Adipocyte (in vitro differentiated cells): Measurements from ENCODE around the gene CASZ1.

Source experiments
- DNase-seq: peaks from one replicate; pipeline ENCODE4 v3.0.0-alpha.2; 2015; ENCODE audit warnings: low read depth
- H3K27me3 ChIP-seq: replicated peaks from 2 replicates; pipeline ENCODE4 v1.7.0; 2013; ENCODE audit warnings: mild to moderate bottlenecking, low read length, moderate library complexity; ENCODE audit not compliant: control insufficient read depth, insufficient read depth
- H3K36me3 ChIP-seq: 2 replicates; pipeline ENCODE4 v1.7.0; 2013; ENCODE audit warnings: low read length, mild to moderate bottlenecking, moderate library complexity; ENCODE audit not compliant: control insufficient read depth, insufficient read depth, severe bottlenecking
- H3K4me1 ChIP-seq: 2 replicates; pipeline ENCODE4 v1.7.0; 2013; ENCODE audit warnings: mild to moderate bottlenecking, low read length, moderate library complexity; ENCODE audit not compliant: control insufficient read depth, insufficient read depth
- H3K4me3 ChIP-seq: 2 replicates; pipeline ENCODE4 v1.7.0; 2013; ENCODE audit warnings: mild to moderate bottlenecking, low read length, moderate library complexity
- H3K9ac ChIP-seq: 2 replicates; pipeline ENCODE4 v1.7.0; 2013; ENCODE audit warnings: mild to moderate bottlenecking, low read length, moderate library complexity
- H3K9me3 ChIP-seq: 2 replicates; pipeline ENCODE4 v1.7.0; 2013; ENCODE audit warnings: mild to moderate bottlenecking, low read length, moderate library complexity; ENCODE audit not compliant: control insufficient read depth

CASZ1 gene

DNA sequence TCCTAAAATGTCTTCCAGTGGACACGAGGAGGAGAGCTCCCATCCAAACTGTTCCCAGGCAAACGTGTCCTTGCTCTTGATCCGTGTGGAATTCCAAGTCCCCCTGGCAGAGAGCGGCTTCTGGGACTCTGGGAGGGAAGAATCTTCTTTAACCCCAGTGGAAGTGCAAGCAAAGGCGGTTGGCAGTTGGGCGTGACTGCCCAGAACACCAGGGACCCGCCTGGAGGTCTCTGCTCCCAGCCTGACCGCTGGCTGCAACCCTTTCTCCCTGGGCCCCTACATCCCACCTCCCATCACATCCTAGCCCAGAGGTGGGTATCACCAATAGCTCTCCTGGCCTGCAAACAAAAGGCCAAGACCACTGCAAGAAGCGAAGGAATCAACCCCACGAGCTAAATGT is 17.8 kb downstream of the CASZ1 start:
- H3K27me3 ChIP-seq: peaks cover 79% of the 10 kb centered on the region
- no peaks in the 10 kb centered on the region for H3K36me3 ChIP-seq
- DNase-seq: no peak
- H3K4me1 ChIP-seq: no peaks in the 10 kb centered on the region
- H3K4me3 ChIP-seq: no peak overlapping the region
- H3K9me3 ChIP-seq: no peaks in the 10 kb centered on the region
- H3K9ac ChIP-seq: no peak overlapping the region

DNA sequence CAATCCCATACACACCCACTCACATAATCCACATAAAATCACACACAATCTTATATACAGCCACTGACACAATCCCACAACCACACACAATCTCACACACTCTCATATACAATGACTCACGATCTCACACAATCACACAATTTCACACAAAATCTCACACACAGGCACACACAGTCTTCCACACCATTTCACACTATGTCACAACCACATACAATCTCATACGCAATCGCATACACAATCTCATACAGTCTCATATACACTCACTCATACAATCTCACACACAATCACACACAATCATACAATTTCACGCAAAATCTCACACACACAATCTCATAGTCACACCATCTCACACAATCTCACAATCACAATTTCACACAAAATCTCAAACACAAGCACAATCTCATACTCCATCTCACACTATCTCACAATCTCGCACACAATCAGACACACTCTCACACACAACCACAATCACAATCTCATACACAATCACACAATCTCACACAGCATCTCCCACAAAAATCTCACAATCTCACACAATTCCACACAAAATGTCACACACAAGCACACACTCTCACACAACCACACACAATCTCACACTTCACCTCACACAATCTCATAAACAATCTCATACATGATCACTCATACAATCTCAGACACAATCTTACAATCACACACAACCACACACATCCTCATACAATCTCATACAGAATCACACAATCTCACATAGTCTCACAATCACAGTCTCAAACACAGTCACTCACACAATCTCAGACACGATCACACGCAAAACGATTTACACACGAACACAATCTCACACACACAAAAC is 18.5 kb downstream of the CASZ1 start:
- no peak overlapping the region for H3K9ac ChIP-seq
- no peaks in the 10 kb centered on the region for H3K4me1 ChIP-seq
- H3K27me3 ChIP-seq: peaks cover 75% of the 10 kb centered on the region
- DNase-seq: no peak
- H3K36me3 ChIP-seq: no peaks in the 10 kb centered on the region
- H3K9me3 ChIP-seq: no peaks in the 10 kb centered on the region
- H3K4me3 ChIP-seq: no peak overlapping the region

DNA sequence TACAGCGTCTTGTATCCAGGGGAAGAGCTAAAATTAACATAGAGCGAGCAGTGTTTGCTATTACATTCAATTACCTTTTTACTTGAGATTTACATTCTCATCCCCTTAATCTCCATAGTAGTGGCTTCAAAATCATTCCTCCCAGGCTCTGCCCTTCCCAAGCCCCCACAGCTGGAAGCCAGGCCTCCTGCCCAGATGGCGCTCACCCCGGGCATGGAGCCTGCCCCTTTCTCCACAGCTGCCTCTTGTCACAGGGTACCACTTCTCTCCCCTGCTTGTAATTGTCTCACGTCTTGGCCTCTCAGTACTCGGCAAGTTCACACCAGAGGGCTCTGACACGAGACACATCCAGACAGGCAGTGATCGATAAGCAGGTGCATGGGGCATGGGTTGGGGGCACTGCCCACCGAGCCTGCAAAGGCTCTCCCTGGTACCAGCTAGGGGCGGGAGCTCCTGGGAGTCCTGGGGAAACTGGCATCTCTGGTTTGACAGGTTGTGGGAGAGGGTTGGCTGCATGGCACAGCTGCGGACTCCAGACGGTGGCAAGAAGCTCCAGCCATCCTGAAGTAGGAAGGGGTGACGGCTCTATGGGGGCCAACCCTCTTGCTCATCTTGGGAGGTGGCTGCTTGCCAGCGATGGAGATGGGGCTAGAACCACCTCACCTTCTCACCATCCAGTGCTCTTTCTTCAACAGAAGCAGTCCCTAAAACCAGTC is 20.1 kb downstream of the CASZ1 start:
- no peaks in the 10 kb centered on the region for H3K9me3 ChIP-seq
- DNase-seq: no peak
- H3K27me3 ChIP-seq: peaks cover 78% of the 10 kb centered on the region
- no peak overlapping the region for H3K4me3 ChIP-seq
- no peaks in the 10 kb centered on the region for H3K4me1 ChIP-seq
- no peak overlapping the region for H3K9ac ChIP-seq
- no peaks in the 10 kb centered on the region for H3K36me3 ChIP-seq

DNA sequence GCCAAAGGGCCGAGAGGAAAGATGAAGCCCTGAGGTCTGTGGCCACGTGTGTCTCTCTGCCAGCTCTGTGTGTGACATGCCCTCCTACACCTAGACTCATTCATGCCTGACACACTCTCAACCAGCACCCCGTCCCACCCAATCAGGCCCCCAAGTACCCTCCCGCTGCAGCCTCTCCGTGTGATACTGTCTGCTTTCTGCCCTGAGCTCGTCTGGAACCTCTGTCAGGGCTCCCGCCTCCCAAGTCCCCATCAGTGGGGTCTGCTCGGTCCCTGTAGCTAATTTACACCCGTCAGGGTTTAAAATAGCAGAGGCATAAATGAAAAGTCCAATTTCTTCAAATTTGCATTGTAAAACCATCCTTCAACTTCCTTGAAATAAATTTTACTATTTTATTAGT is 20.7 kb downstream of the CASZ1 start:
- no peaks in the 10 kb centered on the region for H3K36me3 ChIP-seq
- H3K9me3 ChIP-seq: no peaks in the 10 kb centered on the region
- no peak overlapping the region for H3K9ac ChIP-seq
- peaks cover 76% of the 10 kb centered on the region for H3K27me3 ChIP-seq
- no peak for DNase-seq
- no peaks in the 10 kb centered on the region for H3K4me1 ChIP-seq
- H3K4me3 ChIP-seq: no peak overlapping the region

DNA sequence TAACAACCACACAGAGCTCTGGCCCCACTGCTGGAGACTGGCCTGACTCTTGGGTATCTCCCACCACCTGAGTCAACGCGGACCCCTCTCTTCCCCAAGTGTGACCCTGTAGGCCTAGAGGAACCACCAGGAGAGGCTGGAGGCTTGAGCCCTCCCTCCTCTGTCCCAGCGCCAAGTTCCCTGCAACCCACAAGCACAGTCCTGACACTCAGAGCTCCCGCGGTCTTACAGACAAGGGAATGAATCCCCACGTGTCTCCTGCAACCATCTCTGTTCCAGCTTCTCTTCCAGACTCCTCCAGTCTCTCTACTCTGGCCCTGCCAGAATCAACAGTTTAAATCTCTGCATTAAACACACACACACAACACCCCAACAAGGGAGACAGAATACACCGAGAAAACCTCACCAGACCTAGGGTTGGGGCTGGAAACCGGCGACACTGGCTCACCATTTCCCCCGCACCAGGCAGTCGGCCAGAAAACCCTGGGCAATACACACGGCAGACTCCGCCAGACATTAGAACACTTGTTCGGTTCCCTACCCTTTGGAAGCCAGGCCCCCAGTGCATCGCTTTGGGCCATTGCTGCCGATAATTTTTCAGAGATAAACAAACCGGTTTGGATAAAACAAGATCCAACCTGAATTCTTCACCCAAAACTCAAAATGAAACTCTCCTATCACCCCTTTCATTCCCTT is 21.7 kb downstream of the CASZ1 start:
- Histone ChIP-seq H3K27me3 (peaks cover 79% of the 10 kb centered on the region), H3K9ac (no peak overlapping the region), H3K4me1 (no peaks in the 10 kb centered on the region), H3K4me3 (no peak overlapping the region), H3K9me3 (no peaks in the 10 kb centered on the region), H3K36me3 (no peaks in the 10 kb centered on the region)
- DNase-seq: no peak

DNA sequence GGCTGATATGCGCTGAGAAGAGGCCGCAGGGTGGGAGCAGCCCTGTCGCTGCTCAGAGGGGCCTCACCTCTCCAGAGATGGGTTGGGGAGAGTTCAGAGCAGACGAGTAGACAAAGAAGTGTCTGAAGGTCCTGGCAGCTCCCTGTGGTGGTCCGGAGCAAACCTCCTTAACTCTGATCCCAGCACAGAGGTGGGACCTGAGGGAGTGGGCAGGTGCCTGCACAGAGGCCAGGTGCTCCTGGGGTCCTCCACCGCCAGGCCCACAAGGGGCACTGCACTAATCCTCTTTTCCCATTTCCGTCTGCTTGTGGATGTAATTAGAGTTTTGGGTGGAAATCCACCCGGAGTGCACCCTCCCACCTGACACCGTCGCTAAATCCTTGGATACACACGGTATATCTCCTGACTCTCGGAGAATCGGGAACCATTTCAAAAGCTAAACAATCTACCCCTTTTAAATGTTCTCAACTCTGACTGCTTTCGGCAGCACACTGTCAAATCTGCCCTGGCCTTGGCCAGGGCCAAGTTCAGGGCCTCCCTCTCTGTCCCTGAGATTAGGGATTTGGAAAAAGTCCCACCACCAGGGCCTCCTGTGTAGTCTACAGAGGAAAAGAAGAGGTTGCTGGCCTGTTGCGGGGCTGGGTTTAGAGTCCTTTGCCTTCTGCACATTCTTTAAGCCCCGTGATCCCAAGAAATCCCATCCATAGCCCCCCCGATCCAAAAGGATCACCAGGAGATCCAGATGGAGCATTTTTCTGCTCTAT is 22.4 kb downstream of the CASZ1 start:
- peaks cover 81% of the 10 kb centered on the region for H3K27me3 ChIP-seq
- no peak overlapping the region for H3K4me3 ChIP-seq
- DNase-seq: no peak
- no peaks in the 10 kb centered on the region for H3K36me3 ChIP-seq
- no peak overlapping the region for H3K9ac ChIP-seq
- H3K4me1 ChIP-seq: no peaks in the 10 kb centered on the region
- H3K9me3 ChIP-seq: no peaks in the 10 kb centered on the region

DNA sequence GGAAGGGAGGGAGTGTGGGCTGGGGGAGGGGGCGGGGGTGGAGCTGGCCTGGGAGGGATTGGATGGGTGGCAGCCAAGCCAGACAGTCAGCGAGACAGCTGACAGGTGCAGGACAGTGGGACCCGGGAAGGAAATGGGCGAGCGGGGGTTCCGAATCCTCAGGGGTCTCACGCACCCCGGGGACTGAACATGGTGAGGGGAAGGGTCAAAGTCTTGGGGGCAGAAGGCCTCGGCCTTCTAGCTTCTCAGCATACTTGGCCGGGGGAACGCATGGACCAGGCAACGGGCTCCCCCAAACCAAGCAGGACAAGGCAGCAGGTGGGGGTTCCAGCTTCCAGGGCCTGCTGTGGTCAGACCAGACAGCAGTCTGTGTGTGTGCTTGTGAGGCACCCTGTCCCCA is 23.1 kb downstream of the CASZ1 start:
- no peaks in the 10 kb centered on the region for H3K4me1 ChIP-seq
- H3K9ac ChIP-seq: no peak overlapping the region
- no peak for DNase-seq
- no peaks in the 10 kb centered on the region for H3K9me3 ChIP-seq
- H3K4me3 ChIP-seq: no peak overlapping the region
- H3K27me3 ChIP-seq: peaks cover 80% of the 10 kb centered on the region
- H3K36me3 ChIP-seq: no peaks in the 10 kb centered on the region

DNA sequence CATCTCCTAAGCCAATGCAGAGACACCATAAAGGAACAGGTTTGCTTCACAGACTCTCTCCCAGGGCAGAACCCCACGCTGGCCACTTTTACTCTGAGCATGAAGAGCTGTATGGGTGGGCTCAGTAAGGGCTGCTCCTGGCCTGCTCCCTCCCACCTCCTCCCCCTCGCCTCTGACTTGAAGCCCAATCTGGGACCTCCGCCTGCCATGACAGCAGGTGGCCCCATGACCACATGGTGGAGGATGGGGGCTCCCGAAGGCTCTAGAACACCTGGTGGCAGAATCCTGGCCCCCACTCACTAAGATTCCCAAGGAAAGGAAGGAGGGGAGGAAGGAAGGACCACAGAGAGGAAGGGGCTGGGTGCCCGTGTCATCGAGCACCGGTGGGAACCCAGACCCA is 23.7 kb downstream of the CASZ1 start:
- no peaks in the 10 kb centered on the region for H3K36me3 ChIP-seq
- no peaks in the 10 kb centered on the region for H3K9me3 ChIP-seq
- no peak for DNase-seq
- no peak overlapping the region for H3K9ac ChIP-seq
- peaks cover 75% of the 10 kb centered on the region for H3K27me3 ChIP-seq
- no peak overlapping the region for H3K4me3 ChIP-seq
- H3K4me1 ChIP-seq: no peaks in the 10 kb centered on the region

DNA sequence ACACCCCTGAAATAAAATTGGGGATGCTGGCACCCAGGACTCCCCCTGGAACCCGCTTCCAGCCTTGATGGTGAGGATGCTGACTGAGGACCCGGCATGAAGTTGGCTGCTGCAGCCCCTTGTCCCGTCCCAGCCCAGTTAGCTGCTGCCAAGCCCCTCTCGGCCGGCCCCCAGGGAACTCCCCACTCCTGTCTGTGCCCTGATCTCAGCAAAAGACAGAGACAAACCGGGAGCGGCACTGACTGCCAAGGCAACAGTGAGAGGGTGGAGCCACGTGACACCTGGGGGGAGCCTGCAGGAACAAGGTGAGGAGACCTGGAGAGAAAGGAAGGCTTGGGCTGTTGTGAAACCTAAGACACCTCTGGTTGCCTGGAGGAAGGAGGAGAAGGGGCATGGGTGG is 24.7 kb downstream of the CASZ1 start:
- Histone ChIP-seq H3K4me3 (no peak overlapping the region), H3K9me3 (no peaks in the 10 kb centered on the region), H3K9ac (no peak overlapping the region), H3K27me3 (peaks cover 75% of the 10 kb centered on the region), H3K36me3 (no peaks in the 10 kb centered on the region), H3K4me1 (no peaks in the 10 kb centered on the region)
- no peak for DNase-seq

DNA sequence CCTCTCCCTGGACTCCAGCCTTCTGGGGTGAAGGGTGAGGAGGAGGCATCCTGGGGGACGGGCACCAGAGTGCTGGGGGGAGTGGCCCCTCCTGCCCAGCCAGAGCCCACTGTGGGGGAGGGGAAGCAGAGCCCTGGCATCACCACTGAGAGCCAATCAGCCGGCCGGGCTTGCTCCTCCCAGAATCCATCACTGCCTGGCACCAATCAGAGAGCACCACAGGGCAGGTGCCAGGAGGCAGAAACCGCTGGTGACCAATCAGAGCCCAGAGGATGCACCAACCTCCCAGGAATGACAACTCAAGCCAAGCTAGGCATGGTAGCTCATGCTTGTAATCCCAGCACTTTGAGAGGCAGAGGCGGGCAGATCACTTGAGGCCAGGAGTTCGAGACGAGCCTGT is 27.9 kb downstream of the CASZ1 start:
- Histone ChIP-seq H3K27me3 (peaks cover 63% of the 10 kb centered on the region), H3K4me3 (no peak overlapping the region), H3K36me3 (no peaks in the 10 kb centered on the region), H3K4me1 (no peaks in the 10 kb centered on the region), H3K9me3 (no peaks in the 10 kb centered on the region), H3K9ac (no peak overlapping the region)
- no peak for DNase-seq

DNA sequence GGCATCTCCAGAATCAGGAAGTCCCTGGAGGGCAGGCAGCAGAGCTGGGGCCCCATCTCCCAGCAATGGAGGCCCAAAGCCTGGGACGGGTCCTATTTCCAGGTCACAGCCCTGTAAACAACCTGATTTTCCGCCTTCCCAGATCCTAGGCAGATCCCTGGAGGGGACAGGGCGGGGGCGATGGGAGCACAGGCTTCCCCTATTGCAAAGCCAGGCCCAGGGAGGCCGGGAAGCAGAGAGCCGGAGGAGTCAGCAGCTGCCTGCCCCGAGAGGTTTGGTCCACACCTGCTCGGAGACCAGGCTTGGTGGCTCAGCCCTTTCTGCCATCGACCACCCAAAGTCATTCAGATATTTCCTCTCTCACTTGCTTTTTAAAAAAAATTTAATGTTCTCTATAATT is 29.2 kb downstream of the CASZ1 start:
- no peaks in the 10 kb centered on the region for H3K9me3 ChIP-seq
- H3K27me3 ChIP-seq: peaks cover 67% of the 10 kb centered on the region
- no peaks in the 10 kb centered on the region for H3K4me1 ChIP-seq
- H3K9ac ChIP-seq: no peak overlapping the region
- no peak overlapping the region for H3K4me3 ChIP-seq
- no peak for DNase-seq
- no peaks in the 10 kb centered on the region for H3K36me3 ChIP-seq
